HUES48 (cell line): Measurements from ENCODE around the gene GLB1L.
"Not testable (repeated sequence)": the region's sequence is repeated elsewhere in the genome, so short reads cannot be mapped to it uniquely, and the experiment has no call there.

Experiments
- H3K27ac ChIP-seq: one replicate; pipeline ENCODE4 v1.7.0; 2013; ENCODE audit warnings: low read depth, low read length, inconsistent platforms
- H3K27me3 ChIP-seq: 2 replicates; pipeline ENCODE4 v1.6.1; 2013; ENCODE audit warnings: mild to moderate bottlenecking, low read length; ENCODE audit not compliant: control insufficient read depth, insufficient read depth
- H3K36me3 ChIP-seq: 2 replicates; pipeline ENCODE4 v1.6.1; 2013; ENCODE audit warnings: low read length; ENCODE audit not compliant: control insufficient read depth, insufficient read depth
- H3K4me1 ChIP-seq: 2 replicates; pipeline ENCODE4 v1.6.1; 2013; ENCODE audit warnings: mild to moderate bottlenecking, low read length; ENCODE audit not compliant: control insufficient read depth, insufficient read depth
- H3K4me3 ChIP-seq: 2 replicates; pipeline ENCODE4 v1.5.1; 2013; ENCODE audit warnings: mild to moderate bottlenecking, low read depth, low read length
- H3K9ac ChIP-seq: 2 replicates; pipeline ENCODE4 v1.6.1; 2013; ENCODE audit warnings: mild to moderate bottlenecking, low read depth, low read length, moderate library complexity
- H3K9me3 ChIP-seq: 2 replicates; pipeline ENCODE4 v1.6.1; 2013; ENCODE audit warnings: low read length; ENCODE audit not compliant: control insufficient read depth, insufficient read depth

Gene GLB1L

GRCh38 chr2:219200502-219201326 is 44.5 kb downstream of the GLB1L start:
- H3K9ac ChIP-seq, H3K4me1 ChIP-seq, H3K27me3 ChIP-seq, H3K36me3 ChIP-seq, H3K27ac ChIP-seq, H3K9me3 ChIP-seq, H3K4me3 ChIP-seq: not testable (repeated sequence)

- H3K27me3 ChIP-seq, result no peaks in the 10 kb centered on the region
- H3K27ac ChIP-seq, result no peak overlapping the region
- H3K9me3 ChIP-seq, result no peaks in the 10 kb centered on the region
- no peak overlapping the region for H3K9ac ChIP-seq
- no peaks in the 10 kb centered on the region for H3K36me3 ChIP-seq
- no peaks in the 10 kb centered on the region for H3K4me1 ChIP-seq
- no peak overlapping the region for H3K4me3 ChIP-seq
Measured at GRCh38 chr2:219199470-219200211, 45.6 kb downstream of the GLB1L start.

- H3K4me3 ChIP-seq, result no peak overlapping the region
- no peak overlapping the region for H3K27ac ChIP-seq
- H3K27me3 ChIP-seq, result no peaks in the 10 kb centered on the region
- no peaks in the 10 kb centered on the region for H3K4me1 ChIP-seq
- H3K36me3 ChIP-seq, result no peaks in the 10 kb centered on the region
- H3K9me3 ChIP-seq, result no peaks in the 10 kb centered on the region
- H3K9ac ChIP-seq, result no peak overlapping the region
Measured at GRCh38 chr2:219198974-219199373, 46.3 kb downstream of the GLB1L start.

GRCh38 chr2:219197388-219197787 is 47.9 kb downstream of the GLB1L start:
- Histone ChIP-seq H3K4me1 (no peaks in the 10 kb centered on the region), H3K9me3 (no peaks in the 10 kb centered on the region), H3K9ac (no peak overlapping the region), H3K27ac (no peak overlapping the region), H3K4me3 (no peak overlapping the region), H3K36me3 (no peaks in the 10 kb centered on the region), H3K27me3 (no peaks in the 10 kb centered on the region)

GRCh38 chr2:219186754-219187456 is 58.3 kb downstream of the GLB1L start:
- no peak overlapping the region for H3K27ac ChIP-seq
- H3K4me1 ChIP-seq, result no peaks in the 10 kb centered on the region
- H3K27me3 ChIP-seq, result no peaks in the 10 kb centered on the region
- H3K36me3 ChIP-seq, result peaks cover 25% of the 10 kb centered on the region
- no peak overlapping the region for H3K4me3 ChIP-seq
- H3K9me3 ChIP-seq, result no peaks in the 10 kb centered on the region
- H3K9ac ChIP-seq, result no peak overlapping the region
